GM08714 (cell line): Measurements from ENCODE around the gene LSM14B.
"Not testable (repeated sequence)": the region's sequence is repeated elsewhere in the genome, so short reads cannot be mapped to it uniquely, and the experiment has no call there.

Experiments
- H3K4me3 ChIP-seq: fragments of 200-500 bp; sonication (Bioruptor generic); 2 replicates; pipeline ENCODE4 v1.5.1; 2014; ENCODE audit warnings: mild to moderate bottlenecking, low read length, inconsistent platforms
- ZNF274 ChIP-seq: IDR thresholded peaks from 2 replicates; pipeline ENCODE4 v1.6.1; 2012; ENCODE audit warnings: mild to moderate bottlenecking, low read depth, low read length

LSM14B gene

GRCh38 chr20:62143957-62144825 lies 21.9 kb downstream of the LSM14B start:
- TF ChIP-seq ZNF274 = no peak
- H3K4me3 ChIP-seq = peak overlapping the region; percentile 77

GRCh38 chr20:62145688-62146018 lies 23.4 kb downstream of the LSM14B start:
- H3K4me3 ChIP-seq = no peak overlapping the region
- no peak for TF ChIP-seq ZNF274

- H3K4me3 ChIP-seq = no peak overlapping the region
- no peak for TF ChIP-seq ZNF274
Measured at GRCh38 chr20:62146019-62146755, 23.9 kb downstream of the LSM14B start.

GRCh38 chr20:62147125-62147524 lies 24.9 kb downstream of the LSM14B start:
- no peak overlapping the region for H3K4me3 ChIP-seq
- TF ChIP-seq ZNF274 = no peak

GRCh38 chr20:62147528-62147927 lies 25.3 kb downstream of the LSM14B start:
- H3K4me3 ChIP-seq = no peak overlapping the region
- TF ChIP-seq ZNF274 = no peak

GRCh38 chr20:62148383-62148782 lies 26.1 kb downstream of the LSM14B start:
- H3K4me3 ChIP-seq = not testable (repeated sequence)

GRCh38 chr20:62148908-62149314 lies 26.6 kb downstream of the LSM14B start:
- TF ChIP-seq ZNF274 = no peak
- H3K4me3 ChIP-seq = no peak overlapping the region

- no peak for TF ChIP-seq ZNF274
- no peak overlapping the region for H3K4me3 ChIP-seq
Measured at GRCh38 chr20:62149532-62150309, 27.4 kb downstream of the LSM14B start.

- no peak for TF ChIP-seq ZNF274
- H3K4me3 ChIP-seq = no peak overlapping the region
Measured at GRCh38 chr20:62150310-62150575, 28.0 kb downstream of the LSM14B start.

- no peak overlapping the region for H3K4me3 ChIP-seq
- TF ChIP-seq ZNF274 = no peak
Measured at GRCh38 chr20:62151225-62151624, 28.9 kb downstream of the LSM14B start.

- TF ChIP-seq ZNF274 = no peak
- no peak overlapping the region for H3K4me3 ChIP-seq
Measured at GRCh38 chr20:62151835-62152364, 29.6 kb downstream of the LSM14B start.

- TF ChIP-seq ZNF274 = no peak
- H3K4me3 ChIP-seq = no peak overlapping the region
Measured at GRCh38 chr20:62155428-62156253, 33.4 kb downstream of the LSM14B start.

GRCh38 chr20:62156254-62156556 lies 33.9 kb downstream of the LSM14B start:
- no peak overlapping the region for H3K4me3 ChIP-seq
- no peak for TF ChIP-seq ZNF274
